Loucy (cell line): ENCODE measurements around the gene PRAF2.

ENCODE experiments used
- CTCF ChIP-seq: fragments of 200-600 bp; sonication (generic); conservative IDR thresholded peaks from 2 replicates; pipeline ENCODE4 v1.5.1; 2014; ENCODE audit warnings: mild to moderate bottlenecking, antibody characterized with exemption, low read length
- EZH2phosphoT487 ChIP-seq: fragments of 200-600 bp; IDR thresholded peaks from 2 replicates; pipeline ENCODE4 v1.6.1; 2018; ENCODE audit warnings: antibody characterized with exemption, mild to moderate bottlenecking, moderate library complexity, borderline replicate concordance

DNA sequence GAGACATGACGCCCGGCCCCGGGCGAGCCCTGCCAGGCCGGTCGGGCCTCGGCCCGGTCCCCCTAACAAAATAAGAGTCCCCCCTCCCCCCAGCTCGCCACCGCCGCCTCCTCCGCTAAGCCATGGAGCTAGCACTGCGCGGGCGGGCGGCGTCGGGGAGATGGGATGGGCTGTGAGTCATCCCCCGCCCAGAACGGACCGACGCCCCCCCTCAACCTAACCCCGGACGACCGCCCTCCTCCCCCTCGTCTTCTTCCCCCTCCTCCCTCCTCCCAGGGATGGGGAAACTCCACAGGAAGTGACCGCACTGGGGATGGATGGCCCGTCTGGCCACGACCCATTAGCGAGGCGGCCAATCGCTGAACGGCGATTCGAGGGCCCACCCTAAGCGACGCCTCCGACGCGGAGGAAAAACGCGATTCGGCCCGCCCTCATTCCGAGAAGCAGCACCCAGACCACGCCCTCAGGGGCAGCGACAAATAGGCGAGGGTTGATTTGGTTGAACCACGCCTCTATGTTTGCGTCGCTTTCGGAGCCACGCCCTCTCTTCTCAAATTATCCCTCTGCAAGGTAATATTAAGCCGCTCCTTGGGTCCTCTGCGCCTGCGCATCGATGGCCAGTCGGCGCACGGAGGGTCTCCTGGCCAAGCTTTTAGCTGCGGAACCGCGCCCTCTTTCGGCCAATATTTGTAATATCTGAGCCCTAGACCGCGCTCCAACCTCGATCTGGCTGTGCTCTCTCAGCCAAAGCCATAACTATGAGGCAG lies 30.4 kb downstream of the PRAF2 start, which contains the start of gene TFE3:
- TF ChIP-seq CTCF (peak; percentile 50), EZH2phosphoT487 (no peak)
